GM04504 (cell line): ENCODE results near the gene AIRE.

Source experiments
- DNase-seq: peaks from one replicate; pipeline ENCODE4 v3.0.0-alpha.2; 2012; ENCODE audit warnings: low read depth

AIRE gene

DNA sequence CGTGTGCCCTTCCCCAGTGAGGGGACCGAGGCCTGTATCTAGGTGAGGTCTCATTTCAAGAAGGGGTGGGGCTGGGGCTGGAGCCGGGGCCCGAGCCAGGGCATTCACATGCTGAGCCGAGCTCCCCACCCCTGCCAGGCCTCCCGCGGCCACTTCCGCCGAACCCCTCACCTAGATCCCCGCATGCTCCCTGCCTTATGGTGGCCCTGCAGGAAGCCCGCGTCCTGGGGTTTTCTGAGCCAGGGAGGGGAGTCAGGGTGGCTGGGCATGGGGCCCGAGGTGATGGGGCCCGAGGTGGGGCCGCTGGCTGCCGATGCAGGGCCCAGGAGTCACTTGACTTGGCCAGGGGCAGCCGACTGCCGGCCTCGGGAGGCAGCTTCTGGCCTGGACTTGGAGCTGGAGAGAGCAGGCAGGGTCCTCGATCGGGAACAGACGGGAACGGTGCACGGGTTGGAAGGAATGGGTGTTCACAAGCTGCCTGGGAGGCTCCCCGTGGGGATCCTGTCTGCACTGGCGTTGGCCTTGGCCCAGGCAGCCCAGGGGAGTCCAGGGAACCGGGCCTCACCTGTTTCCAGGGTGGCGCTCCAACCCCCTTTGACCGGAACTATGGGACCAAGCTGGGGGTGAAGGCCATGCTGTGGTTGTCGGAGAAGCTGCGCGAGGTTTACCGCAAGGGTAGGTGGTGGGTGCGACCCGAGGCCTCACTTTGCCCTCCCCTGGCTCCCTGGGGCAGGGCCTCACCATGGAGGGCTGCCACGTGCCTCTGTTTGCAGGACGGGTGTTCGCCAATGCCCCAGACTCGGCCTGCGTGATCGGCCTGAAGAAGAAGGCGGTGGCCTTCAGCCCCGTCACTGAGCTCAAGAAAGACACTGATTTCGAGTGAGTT lies 40.0 kb downstream of the AIRE start:
- DNase-seq = no peak

DNA sequence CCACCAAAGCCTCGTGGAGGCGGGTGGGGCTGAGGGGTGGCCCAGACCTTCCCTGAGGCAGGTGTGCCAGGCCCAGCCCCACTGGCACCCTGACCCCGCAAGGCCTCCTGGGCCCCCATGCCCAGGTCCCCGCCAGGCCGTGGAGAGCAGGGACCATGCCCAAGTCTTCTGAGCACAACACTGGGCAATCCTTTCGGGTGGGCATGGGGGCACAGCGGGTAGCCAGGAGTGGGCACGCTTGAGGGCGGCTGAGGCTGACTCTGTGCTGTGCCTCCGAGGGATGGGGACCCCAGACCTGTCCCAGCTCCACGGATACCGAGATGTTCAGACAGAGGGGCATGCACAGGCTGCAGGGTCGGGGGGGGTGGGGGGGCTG lies 40.6 kb downstream of the AIRE start:
- no peak for DNase-seq

DNA sequence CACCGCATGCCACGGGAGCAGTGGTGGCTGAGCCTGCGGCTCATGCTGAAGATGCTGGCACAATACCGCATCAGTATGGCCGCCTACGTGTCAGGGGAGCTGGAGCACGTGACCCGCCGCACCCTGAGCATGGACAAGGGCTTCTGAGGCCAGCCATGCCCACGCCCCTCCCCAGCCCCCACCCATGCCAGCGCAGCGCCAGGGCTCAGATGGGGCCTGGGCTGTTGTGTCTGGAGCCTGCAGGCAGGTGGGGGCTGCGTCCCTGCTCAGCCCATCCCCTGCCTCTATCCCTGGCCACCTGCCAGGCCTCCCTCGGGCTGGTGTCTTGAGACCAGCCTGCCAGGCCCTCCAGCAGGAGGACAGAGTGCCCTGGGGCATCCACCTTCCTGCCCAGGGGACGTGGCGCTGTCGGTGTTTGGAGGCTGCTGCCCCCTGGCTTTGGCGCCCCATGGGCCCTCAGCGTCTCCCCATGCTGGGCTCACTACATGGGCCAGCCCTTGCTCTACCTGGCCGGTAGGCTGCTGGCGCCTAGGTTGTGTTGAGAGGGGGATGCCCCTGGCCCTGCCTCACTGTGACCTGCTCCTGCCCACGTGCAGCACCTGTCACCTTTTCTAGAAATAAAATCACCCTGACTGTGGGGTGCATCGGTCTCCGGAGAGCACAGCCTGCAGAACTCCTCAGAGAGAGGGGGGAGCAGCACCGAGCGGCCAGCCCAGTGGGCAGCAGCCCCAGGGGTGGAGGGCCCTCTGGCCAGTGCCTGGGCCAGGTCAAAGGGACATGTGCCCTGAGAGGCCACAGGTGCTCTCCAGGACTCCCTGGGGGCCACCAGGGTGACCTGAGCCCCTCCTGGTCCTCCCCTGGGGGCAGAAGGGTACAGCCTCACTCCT lies 41.3 kb downstream of the AIRE start:
- no peak for DNase-seq

DNA sequence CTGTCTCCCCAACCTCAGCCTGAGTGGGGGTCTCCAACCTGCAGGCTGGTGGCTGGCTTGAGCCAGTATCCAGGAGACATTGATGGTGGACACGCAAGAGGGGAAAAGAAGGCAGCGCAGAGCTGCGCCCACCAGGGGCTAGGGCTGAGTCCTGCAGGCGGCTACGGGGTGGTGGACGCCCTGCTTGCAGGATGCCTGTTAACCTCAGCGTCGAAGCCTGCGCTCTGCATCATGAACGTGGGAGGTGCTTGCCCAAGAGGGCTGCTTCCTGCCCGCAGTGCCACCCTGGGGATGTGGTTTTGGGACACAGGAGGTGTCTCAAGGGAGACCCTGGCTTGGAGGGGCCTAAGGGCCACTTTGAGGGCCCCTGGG lies 41.9 kb downstream of the AIRE start:
- no peak for DNase-seq

DNA sequence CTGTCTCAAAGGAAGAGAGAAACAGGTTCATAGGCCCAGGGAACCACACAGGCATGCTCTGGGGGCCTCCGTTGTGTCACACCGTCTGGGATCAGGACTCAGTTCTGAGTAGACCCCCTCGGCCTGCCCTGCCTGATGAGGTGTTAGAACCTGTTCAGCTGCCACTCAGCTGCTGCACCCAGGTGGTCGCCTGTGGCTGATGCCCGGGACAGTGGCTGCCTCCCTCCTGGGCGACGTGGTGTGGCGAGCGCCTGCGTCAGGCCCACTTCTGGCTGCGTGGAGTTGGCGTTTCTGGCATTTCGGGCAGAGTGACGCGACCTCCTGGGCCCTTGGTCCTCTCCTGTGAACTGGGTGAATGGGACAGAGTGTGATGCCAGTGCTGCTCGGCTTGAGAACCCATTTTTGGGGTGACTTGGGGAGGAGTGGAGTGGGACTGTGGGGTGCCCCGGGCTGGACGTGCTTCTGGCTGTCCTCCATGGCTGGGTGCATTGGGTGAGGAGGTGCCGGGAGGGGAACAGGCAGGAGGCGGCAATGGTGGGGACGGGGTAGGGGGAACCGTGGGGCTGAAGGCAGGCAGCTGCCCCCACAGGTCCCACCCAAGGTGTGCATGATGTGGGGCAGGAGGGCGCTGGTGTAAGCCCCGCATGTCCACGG lies 42.7 kb downstream of the AIRE start:
- no peak for DNase-seq

DNA sequence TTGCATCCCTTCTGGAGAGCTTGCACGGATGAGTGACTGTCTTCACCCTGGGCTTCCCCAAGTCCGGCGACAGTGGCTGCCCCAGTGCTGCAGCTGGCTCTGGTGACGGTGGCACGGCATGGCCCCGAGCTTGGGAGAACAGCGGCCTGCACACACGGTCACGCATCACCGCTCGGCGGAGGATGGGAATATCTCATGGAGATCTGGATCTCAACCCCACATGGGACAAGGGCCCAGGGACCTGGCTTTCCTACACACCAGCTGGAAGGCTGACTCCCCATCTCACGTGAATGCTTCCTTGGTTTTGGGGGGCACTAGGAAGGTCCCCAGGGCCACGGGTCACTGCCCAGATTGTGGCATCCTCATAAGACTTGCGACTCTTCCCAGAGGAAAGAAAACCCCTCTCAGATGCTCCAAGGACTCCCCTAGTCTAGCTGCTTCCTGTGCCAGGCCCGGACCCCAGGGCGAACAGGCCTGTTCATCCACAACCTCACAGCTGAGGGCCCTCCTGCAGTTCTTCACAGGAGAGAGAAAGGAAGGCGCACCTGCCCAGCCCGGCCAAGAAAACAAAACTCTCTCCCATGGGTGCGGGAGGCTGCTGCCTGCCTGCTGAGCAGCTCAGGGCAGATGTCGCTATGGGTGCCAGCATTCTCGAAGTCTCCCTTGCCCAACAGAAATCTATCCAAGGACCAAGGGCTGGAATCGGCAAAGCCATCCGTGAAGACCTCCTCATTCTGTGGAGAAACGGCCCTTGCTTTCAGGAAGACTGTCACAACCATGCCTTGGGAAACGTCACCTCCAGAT lies 43.6 kb downstream of the AIRE start:
- no peak for DNase-seq

DNA sequence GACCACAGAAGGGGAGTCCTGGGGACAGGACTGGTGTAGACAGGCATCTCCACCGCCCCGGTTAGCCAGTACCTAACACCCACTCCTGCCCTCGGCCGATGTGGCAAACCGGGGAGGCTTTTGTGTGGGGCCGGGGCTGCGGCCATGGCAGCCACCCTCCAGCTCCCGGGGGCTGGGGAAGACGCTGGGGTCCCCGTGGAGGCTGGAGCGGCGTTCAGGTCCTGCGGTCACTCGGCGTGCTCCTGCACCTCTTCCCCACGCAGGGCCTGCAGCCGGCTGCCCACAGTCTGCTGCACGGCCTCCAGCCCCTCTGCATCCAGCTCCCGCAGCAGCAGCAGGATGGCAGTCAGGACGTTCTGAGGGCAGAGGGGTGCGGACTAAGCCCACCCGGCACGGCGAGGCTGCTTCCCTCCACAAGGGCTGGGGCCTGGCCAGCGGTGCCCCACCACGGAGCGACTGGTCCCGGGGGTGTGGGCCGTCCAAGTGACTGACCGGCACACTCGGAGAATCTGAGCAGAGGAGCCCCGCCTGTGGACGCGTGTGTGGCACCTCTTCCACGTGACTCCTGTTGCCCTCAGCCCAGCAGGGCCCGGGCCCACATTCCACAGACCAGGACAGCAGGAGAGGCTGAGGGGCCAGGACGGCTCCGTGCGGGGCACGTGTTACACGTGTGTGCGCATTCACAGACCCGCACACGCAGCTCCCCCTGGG lies 44.5 kb downstream of the AIRE start:
- no peak for DNase-seq

- no peak for DNase-seq
Measured at GRCh38 chr21:44330698-44331097, 45.0 kb downstream of the AIRE start.

GRCh38 chr21:44331209-44331608 lies 45.5 kb downstream of the AIRE start:
- no peak for DNase-seq

GRCh38 chr21:44331650-44332307 lies 46.1 kb downstream of the AIRE start:
- peak; percentile 17 for DNase-seq

- no peak for DNase-seq
Measured at GRCh38 chr21:44332383-44332782, 46.7 kb downstream of the AIRE start.

DNA sequence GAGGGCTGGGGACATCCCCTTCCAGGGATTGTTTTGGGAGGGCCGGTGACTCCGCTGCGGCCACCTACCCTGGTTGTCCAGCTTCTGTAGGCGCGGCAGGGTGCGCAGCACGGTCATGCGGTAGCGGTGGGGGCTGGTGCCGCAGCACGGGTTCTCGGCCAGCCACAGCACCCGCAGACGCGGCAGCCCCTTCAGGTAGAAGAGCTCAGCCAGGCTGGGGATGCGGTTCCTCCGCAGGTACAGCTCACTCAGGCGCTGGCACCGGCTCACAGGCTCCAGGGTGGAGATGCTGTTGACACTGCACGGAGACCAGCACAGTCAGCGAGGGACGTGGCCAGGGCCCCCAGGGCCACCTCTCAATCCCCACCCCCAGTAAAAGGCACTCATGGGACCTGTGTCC lies 47.3 kb downstream of the AIRE start:
- DNase-seq = no peak

GRCh38 chr21:44333509-44334328 lies 48.0 kb downstream of the AIRE start:
- DNase-seq = no peak

GRCh38 chr21:44334329-44335030 lies 48.8 kb downstream of the AIRE start:
- DNase-seq = no peak

DNA sequence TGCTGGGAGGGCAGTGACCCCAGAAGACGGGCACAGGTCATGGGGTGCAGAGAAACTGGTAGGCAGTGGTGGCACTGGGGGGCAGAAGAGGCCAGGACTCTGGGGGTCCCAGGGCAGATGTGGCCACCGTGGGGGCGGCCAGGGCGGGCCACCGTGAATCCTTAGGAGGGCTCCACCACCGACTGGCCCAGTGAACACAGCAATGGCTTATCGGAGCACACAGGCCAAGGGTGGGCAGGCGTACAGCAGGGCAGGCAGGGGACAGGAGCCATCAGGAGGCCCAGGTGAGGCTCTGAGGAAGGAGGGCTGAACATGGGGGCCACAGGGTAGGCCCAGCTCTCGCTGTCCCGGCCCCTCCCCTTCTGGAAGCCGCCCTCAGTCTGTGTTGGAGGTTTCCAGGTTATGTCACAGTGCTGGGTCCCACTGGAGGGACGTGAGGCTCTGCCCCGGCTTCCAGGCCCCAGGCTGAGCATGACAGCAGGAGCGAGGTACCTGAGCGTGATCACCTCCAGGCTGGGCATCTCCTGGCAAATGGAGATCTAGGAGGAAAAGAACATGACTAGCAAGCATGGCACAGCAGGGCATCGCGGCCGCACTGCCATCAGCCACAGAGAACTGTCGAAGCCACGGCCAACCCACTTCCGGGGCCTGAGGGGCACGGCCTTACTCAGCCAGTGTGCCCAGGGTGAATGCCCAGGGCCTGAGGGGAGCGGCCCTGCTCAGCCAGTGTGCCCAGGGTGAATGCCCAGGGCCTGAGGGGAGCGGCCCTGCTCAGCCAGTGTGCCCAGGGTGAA lies 49.8 kb downstream of the AIRE start:
- DNase-seq = no peak

DNA sequence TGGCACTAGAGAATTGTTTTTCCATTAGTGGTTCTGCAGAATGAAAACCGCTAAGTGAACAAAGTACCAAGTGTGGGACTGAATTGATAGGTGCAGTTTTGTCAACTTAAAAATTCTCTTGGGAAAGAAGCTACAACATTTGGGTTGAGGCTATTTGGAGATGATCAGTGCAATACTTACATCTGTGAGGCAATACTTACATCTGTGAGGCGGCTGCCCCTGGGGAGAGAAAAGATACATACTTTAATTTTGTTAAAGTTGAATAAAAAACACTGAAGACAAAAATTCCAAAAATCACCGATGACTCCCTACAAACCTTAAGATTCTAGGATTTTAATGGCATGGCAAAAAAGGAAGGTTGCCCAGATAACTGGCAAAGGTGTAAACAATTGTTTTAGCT lies 51.8 kb downstream of the AIRE start:
- DNase-seq = no peak

DNA sequence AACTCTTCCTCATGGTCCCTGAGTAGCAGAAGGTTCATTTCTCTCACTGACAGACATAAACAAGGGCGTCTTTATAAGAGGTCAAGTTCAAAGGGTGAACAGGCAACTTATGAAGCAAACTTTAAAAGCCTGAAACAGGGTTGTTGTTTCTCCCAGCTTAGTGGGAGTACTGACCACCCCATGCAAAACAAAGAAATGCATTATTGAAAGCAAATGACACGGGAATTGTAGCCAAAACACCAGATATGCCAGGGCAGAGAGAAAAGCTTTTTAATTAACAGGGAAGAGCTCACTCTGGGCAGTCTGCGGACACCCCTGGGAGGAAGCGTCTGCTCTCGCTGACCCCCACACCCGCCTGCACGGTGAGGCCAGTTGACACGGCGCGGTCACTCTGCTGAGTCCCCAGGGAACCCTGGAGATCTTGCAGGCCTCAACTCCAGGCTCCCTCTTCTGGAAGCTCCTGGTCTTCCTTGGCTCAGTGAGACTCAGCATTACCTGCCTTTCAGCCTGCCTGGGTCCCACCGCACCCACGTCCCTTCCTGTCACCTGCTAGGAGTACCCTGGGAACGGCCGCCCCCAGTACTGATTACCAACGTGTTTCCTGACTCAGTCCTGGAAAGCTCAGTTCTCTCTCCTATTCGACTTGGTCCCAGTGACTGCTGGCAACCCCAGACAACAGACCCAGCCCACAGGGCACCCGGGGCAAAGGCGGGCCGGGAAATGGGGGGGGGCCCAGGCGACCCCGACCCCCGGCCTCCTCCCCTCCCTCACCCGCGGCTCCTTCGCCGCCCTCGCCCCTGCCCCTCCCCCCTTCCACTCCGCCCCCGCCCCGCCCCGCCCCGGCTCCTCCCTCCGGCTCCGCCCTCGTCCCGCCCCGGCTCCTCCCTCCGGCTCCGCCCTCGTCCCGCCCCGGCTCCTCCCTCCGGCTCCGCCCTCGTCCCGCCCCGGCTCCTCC lies 52.5 kb downstream of the AIRE start:
- DNase-seq = peak; percentile 22
